ENCODE measurements around the gene C1orf87.
A peak's percentile ranks its signal among the peaks of the same experiment; 100 is the strongest.

C1orf87 gene

GRCh38 chr1:60033066-60033465, 40.5 kb downstream of the C1orf87 start:
- TF ChIP-seq FOXP2 (optimal IDR thresholded peaks at IDR 0.05; ENCODE audit: control extremely low read depth, extremely low read length, insufficient read depth) (no peak), EZH2 (IDR thresholded peaks at IDR 0.05) (no peak), POLR2AphosphoS5 (IDR thresholded peaks at IDR 0.05; ENCODE audit: borderline replicate concordance, low read depth, low read length) (no peak)
- Histone ChIP-seq H3K27ac (no peak overlapping the region), H3K9me3 (ENCODE audit: low read depth, low read length) (no peaks in the 10 kb centered on the region), H3K9ac (ENCODE audit: insufficient read length) (no peak overlapping the region), H3K4me3 (no peak overlapping the region), H3K36me3 (ENCODE audit: insufficient read depth, low read length) (no peaks in the 10 kb centered on the region)
- DNase-seq (ENCODE audit: low read depth, low spot score): no peak

GRCh38 chr1:60031146-60031545, 42.4 kb downstream of the C1orf87 start:
- Histone ChIP-seq H3K27ac (no peak overlapping the region), H3K9ac (ENCODE audit: insufficient read length) (no peak overlapping the region), H3K9me3 (ENCODE audit: low read depth, low read length) (no peaks in the 10 kb centered on the region), H3K4me3 (no peak overlapping the region), H3K36me3 (ENCODE audit: insufficient read depth, low read length) (no peaks in the 10 kb centered on the region)
- DNase-seq (ENCODE audit: low read depth, low spot score): no peak
- TF ChIP-seq EZH2 (IDR thresholded peaks at IDR 0.05): no peak
- no peak for TF ChIP-seq FOXP2 (optimal IDR thresholded peaks at IDR 0.05; ENCODE audit: control extremely low read depth, extremely low read length, insufficient read depth)
- TF ChIP-seq POLR2AphosphoS5 (IDR thresholded peaks at IDR 0.05; ENCODE audit: borderline replicate concordance, low read depth, low read length): no peak

GRCh38 chr1:60025552-60025951, 48.0 kb downstream of the C1orf87 start:
- DNase-seq (ENCODE audit: low read depth, low spot score): no peak
- H3K4me3 ChIP-seq: no peak overlapping the region
- H3K9ac ChIP-seq (ENCODE audit: insufficient read length): no peak overlapping the region
- no peaks in the 10 kb centered on the region for H3K36me3 ChIP-seq (ENCODE audit: insufficient read depth, low read length)
- no peaks in the 10 kb centered on the region for H3K9me3 ChIP-seq (ENCODE audit: low read depth, low read length)
- no peak overlapping the region for H3K27ac ChIP-seq
- no peak for TF ChIP-seq POLR2AphosphoS5 (IDR thresholded peaks at IDR 0.05; ENCODE audit: borderline replicate concordance, low read depth, low read length)
- TF ChIP-seq FOXP2 (optimal IDR thresholded peaks at IDR 0.05; ENCODE audit: control extremely low read depth, extremely low read length, insufficient read depth): no peak
- TF ChIP-seq EZH2 (IDR thresholded peaks at IDR 0.05): no peak

GRCh38 chr1:60017508-60018205, 55.9 kb downstream of the C1orf87 start:
- no peak overlapping the region for H3K27ac ChIP-seq
- no peaks in the 10 kb centered on the region for H3K9me3 ChIP-seq (ENCODE audit: low read depth, low read length)
- H3K4me3 ChIP-seq: no peak overlapping the region
- no peak for DNase-seq (ENCODE audit: low read depth, low spot score)
- H3K9ac ChIP-seq (ENCODE audit: insufficient read length): no peak overlapping the region
- TF ChIP-seq FOXP2 (optimal IDR thresholded peaks at IDR 0.05; ENCODE audit: control extremely low read depth, extremely low read length, insufficient read depth) (no peak), POLR2AphosphoS5 (IDR thresholded peaks at IDR 0.05; ENCODE audit: borderline replicate concordance, low read depth, low read length) (no peak), EZH2 (IDR thresholded peaks at IDR 0.05) (no peak)
- H3K36me3 ChIP-seq (ENCODE audit: insufficient read depth, low read length): no peaks in the 10 kb centered on the region

GRCh38 chr1:60010690-60011089, 62.9 kb downstream of the C1orf87 start:
- no peaks in the 10 kb centered on the region for H3K9me3 ChIP-seq (ENCODE audit: low read depth, low read length)
- no peak overlapping the region for H3K27ac ChIP-seq
- DNase-seq (ENCODE audit: low read depth, low spot score): no peak
- no peaks in the 10 kb centered on the region for H3K36me3 ChIP-seq (ENCODE audit: insufficient read depth, low read length)
- no peak overlapping the region for H3K9ac ChIP-seq (ENCODE audit: insufficient read length)
- no peak for TF ChIP-seq FOXP2 (optimal IDR thresholded peaks at IDR 0.05; ENCODE audit: control extremely low read depth, extremely low read length, insufficient read depth)
- no peak for TF ChIP-seq POLR2AphosphoS5 (IDR thresholded peaks at IDR 0.05; ENCODE audit: borderline replicate concordance, low read depth, low read length)
- no peak for TF ChIP-seq EZH2 (IDR thresholded peaks at IDR 0.05)
- no peak overlapping the region for H3K4me3 ChIP-seq

GRCh38 chr1:60008500-60008899, 65.1 kb downstream of the C1orf87 start:
- DNase-seq (ENCODE audit: low read depth, low spot score): no peak
- H3K9me3 ChIP-seq (ENCODE audit: low read depth, low read length): no peaks in the 10 kb centered on the region
- H3K4me3 ChIP-seq: no peak overlapping the region
- no peak overlapping the region for H3K9ac ChIP-seq (ENCODE audit: insufficient read length)
- no peak for TF ChIP-seq EZH2 (IDR thresholded peaks at IDR 0.05)
- no peaks in the 10 kb centered on the region for H3K36me3 ChIP-seq (ENCODE audit: insufficient read depth, low read length)
- H3K27ac ChIP-seq: no peak overlapping the region

- H3K9me3 ChIP-seq (ENCODE audit: low read depth, low read length): no peaks in the 10 kb centered on the region
- no peak overlapping the region for H3K4me3 ChIP-seq
- no peak for DNase-seq (ENCODE audit: low read depth, low spot score)
- H3K27ac ChIP-seq: no peak overlapping the region
- no peak for TF ChIP-seq EZH2 (IDR thresholded peaks at IDR 0.05)
- TF ChIP-seq POLR2AphosphoS5 (IDR thresholded peaks at IDR 0.05; ENCODE audit: borderline replicate concordance, low read depth, low read length): no peak
- TF ChIP-seq FOXP2 (optimal IDR thresholded peaks at IDR 0.05; ENCODE audit: control extremely low read depth, extremely low read length, insufficient read depth): no peak
- H3K36me3 ChIP-seq (ENCODE audit: insufficient read depth, low read length): no peaks in the 10 kb centered on the region
- H3K9ac ChIP-seq (ENCODE audit: insufficient read length): no peak overlapping the region
Measured at GRCh38 chr1:60000625-60001024, 72.9 kb downstream of the C1orf87 start.

- Histone ChIP-seq H3K9me3 (ENCODE audit: low read depth, low read length) (no peaks in the 10 kb centered on the region), H3K4me3 (no peak overlapping the region)
- no peak for TF ChIP-seq FOXP2 (optimal IDR thresholded peaks at IDR 0.05; ENCODE audit: control extremely low read depth, extremely low read length, insufficient read depth)
- no peak for TF ChIP-seq POLR2AphosphoS5 (IDR thresholded peaks at IDR 0.05; ENCODE audit: borderline replicate concordance, low read depth, low read length)
- no peak for TF ChIP-seq EZH2 (IDR thresholded peaks at IDR 0.05)
Measured at GRCh38 chr1:59999746-60000145, 73.8 kb downstream of the C1orf87 start.

GRCh38 chr1:59999006-59999405, 74.6 kb downstream of the C1orf87 start:
- no peak for DNase-seq (ENCODE audit: low read depth, low spot score)
- Histone ChIP-seq H3K4me3 (no peak overlapping the region), H3K9ac (ENCODE audit: insufficient read length) (no peak overlapping the region), H3K9me3 (ENCODE audit: low read depth, low read length) (no peaks in the 10 kb centered on the region), H3K36me3 (ENCODE audit: insufficient read depth, low read length) (no peaks in the 10 kb centered on the region), H3K27ac (0 out of 2 replicates have a peak overlapping the region, but pooled peaks have one; percentile 26)
- TF ChIP-seq POLR2AphosphoS5 (IDR thresholded peaks at IDR 0.05; ENCODE audit: borderline replicate concordance, low read depth, low read length) (no peak), FOXP2 (optimal IDR thresholded peaks at IDR 0.05; ENCODE audit: control extremely low read depth, extremely low read length, insufficient read depth) (no peak), EZH2 (IDR thresholded peaks at IDR 0.05) (no peak)

More at GRCh38 chr1:59999746-60000145, 73.8 kb downstream of the C1orf87 start:
- H3K27ac ChIP-seq: no peak overlapping the region
- H3K9ac ChIP-seq (ENCODE audit: insufficient read length): no peak overlapping the region
- DNase-seq (ENCODE audit: low read depth, low spot score): no peak
- H3K36me3 ChIP-seq (ENCODE audit: insufficient read depth, low read length): no peaks in the 10 kb centered on the region

Measured in SK-N-MC (cell line).